GM12878 (cell line): ENCODE results near the gene SPATA19.

ENCODE experiments used
- CHD2 ChIP-seq: IDR thresholded peaks from 2 replicates; pipeline ENCODE4 v1.6.1; 2011; ENCODE audit warnings: low read depth, low read length, improper control_type of control experiment, borderline replicate concordance
- DPF2 ChIP-seq: fragments of 450-650 bp; IDR thresholded peaks from 2 replicates; pipeline ENCODE4 v1.6.1; 2017; ENCODE audit warnings: mild to moderate bottlenecking

DNA sequence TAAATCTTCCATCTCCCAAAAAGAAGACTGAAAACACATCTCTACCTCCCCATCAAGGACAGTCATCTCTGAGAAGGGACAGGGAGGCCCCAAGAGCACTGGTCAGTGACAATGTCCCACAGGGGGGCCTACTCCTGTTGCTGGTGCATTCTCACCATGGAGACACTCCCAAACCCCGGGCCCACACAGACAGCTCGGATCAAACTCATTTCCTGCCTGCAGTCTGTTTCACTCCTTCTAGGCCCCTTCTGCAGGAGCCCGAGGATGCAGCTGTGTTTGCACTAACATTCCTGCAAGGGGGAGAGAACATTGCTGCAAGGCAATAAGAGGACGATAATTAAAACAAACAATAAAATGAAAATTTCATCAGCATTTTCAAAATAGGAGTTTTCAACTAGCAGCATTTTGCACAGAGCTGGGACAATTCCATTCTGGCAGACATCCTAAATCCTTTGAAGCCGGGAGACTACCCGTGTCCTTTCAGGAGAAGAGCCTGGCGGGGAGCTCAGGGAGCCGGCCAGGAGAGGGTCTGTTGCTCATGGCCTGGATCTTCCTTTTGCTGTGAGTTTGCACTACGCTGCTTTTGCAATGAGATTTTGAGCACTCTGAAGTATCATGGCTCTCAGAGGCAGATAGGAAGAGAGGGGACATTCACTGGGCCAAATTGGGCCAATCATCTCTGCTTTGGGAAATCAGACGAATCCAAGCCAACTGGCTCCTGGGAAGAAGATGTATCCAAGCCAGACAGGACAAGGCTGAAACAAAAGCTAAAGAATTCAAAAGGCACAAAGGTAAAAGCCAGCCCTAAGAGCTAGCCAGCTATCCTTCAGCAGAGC is 33.2 kb downstream of the SPATA19 start:
- TF ChIP-seq CHD2 (no peak), DPF2 (no peak)
